ENCODE results near the gene CATSPER3.

DNA sequence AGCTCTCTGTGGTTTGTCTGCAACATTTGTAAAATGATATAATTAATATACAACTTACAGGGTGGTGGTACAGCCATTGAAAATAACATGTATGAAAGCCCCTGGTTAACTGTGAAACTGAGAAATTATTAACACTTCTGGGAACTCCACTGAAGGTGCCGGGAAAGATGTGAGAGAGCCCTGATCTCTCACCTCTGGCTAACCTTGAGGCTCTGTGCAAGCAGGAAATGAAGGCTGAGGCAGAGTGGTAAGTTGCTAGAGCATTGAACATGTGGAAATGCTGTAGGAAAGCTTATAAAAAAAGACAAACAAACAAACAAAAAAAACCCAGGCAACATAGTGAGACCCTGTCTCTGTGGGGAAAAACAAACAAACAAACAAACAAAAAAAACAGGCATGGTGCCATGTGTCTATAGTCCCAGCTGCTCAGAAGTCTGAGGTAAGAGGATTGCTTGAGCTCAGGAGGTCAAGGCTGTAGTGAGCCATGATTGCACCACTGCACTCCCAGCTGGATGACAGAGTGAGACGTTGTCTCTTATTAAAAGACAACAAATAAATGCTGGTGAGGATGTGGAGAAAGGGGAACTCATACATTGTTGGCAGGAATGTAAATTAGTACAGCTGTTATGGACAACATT lies 7.5 kb downstream of the CATSPER3 start:
- TF ChIP-seq, protein P1, sequence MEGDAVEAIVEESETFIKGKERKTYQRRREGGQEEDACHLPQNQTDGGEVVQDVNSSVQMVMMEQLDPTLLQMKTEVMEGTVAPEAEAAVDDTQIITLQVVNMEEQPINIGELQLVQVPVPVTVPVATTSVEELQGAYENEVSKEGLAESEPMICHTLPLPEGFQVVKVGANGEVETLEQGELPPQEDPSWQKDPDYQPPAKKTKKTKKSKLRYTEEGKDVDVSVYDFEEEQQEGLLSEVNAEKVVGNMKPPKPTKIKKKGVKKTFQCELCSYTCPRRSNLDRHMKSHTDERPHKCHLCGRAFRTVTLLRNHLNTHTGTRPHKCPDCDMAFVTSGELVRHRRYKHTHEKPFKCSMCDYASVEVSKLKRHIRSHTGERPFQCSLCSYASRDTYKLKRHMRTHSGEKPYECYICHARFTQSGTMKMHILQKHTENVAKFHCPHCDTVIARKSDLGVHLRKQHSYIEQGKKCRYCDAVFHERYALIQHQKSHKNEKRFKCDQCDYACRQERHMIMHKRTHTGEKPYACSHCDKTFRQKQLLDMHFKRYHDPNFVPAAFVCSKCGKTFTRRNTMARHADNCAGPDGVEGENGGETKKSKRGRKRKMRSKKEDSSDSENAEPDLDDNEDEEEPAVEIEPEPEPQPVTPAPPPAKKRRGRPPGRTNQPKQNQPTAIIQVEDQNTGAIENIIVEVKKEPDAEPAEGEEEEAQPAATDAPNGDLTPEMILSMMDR (IDR thresholded peaks at IDR 0.05) = no peak
- TF ChIP-seq POLR2A (IDR thresholded peaks at IDR 0.05) (no peak), EP300 (IDR thresholded peaks at IDR 0.05) (no peak)

Data from suprapubic skin (tissue), 3 donors.